Spleen (tissue), 7 donors: ENCODE results near the gene KLC1.

Experiments
- POLR2A ChIP-seq, 3 donors: fragments of 450-650 bp; IDR thresholded peaks; one replicate each; pipeline ENCODE4 v1.5.1; 2017; ENCODE audit warnings: antibody characterized with exemption in 3 of 3, mild to moderate bottlenecking in 1 of 3
- TF ChIP-seq, protein P1 (sequence below), 11 experiments: fragments of 200-600 bp in 7 of 11; fragments of 450-650 bp in 4 of 11; sonication (generic) in 4 of 11; IDR thresholded peaks in 8 of 11; conservative IDR thresholded peaks in 3 of 11; 1 replicate in 7 of 11; 2 replicates in 4 of 11; pipeline versions ENCODE4 v1.4.0 to v1.8.0; 2016 to 2021; ENCODE audit warnings: antibody characterized with exemption in 11 of 11, inconsistent platforms in 4 of 11, mild to moderate bottlenecking in 1 of 11
- donor health status: DM: no; HTN: no; CAD: no; lungs with moderate emphysema.
- donor health status: DM: no; HTN: no; CAD: no.
- donor health status: DM: no; HTN: no; CAD: no.

DNA sequence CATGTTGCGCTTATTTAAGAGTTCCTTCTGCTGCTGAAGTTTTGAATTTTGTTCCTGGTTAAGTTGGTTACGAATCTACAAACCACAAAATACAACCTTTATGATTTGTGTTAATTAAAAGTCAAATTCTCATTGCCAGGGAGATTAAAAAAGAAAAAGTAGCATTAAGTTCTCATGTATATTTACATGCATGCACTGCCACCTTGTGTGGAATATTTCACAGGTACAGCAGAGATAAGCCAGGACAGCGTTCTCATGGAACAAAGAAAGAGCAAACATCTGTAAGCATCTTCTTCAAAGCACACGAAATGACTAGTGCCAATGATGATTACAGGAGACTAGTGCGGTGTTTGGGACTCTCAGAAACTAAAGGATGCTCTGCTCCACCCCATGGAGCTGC is 120.8 kb downstream of the KLC1 start:
- TF ChIP-seq, protein P1, sequence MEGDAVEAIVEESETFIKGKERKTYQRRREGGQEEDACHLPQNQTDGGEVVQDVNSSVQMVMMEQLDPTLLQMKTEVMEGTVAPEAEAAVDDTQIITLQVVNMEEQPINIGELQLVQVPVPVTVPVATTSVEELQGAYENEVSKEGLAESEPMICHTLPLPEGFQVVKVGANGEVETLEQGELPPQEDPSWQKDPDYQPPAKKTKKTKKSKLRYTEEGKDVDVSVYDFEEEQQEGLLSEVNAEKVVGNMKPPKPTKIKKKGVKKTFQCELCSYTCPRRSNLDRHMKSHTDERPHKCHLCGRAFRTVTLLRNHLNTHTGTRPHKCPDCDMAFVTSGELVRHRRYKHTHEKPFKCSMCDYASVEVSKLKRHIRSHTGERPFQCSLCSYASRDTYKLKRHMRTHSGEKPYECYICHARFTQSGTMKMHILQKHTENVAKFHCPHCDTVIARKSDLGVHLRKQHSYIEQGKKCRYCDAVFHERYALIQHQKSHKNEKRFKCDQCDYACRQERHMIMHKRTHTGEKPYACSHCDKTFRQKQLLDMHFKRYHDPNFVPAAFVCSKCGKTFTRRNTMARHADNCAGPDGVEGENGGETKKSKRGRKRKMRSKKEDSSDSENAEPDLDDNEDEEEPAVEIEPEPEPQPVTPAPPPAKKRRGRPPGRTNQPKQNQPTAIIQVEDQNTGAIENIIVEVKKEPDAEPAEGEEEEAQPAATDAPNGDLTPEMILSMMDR (IDR thresholded peaks at IDR 0.05 in 8 of 11, conservative IDR thresholded peaks at IDR 0.05 in 3 of 11) = peak in 1 of 11 experiments; percentile 6
- no peak for TF ChIP-seq POLR2A (IDR thresholded peaks at IDR 0.05)
